SK-N-MC (cell line): ENCODE results near the gene PML.
"Not testable (repeated sequence)": the region's sequence is repeated elsewhere in the genome, so short reads cannot be mapped to it uniquely, and the experiment has no call there.

Experiments used
- DNase-seq: peaks from one replicate; pipeline ENCODE4 v3.0.0-alpha.2; 2011; ENCODE audit warnings: low read depth, low spot score
- H3K27ac ChIP-seq: fragments of 200-600 bp; sonication (generic); 2 replicates; pipeline ENCODE4 v1.5.1; 2016; ENCODE audit warnings: mixed run types
- H3K36me3 ChIP-seq: fragments of 200-600 bp; sonication (generic); 2 replicates; pipeline ENCODE4 v1.6.1; 2017; ENCODE audit warnings: antibody characterized with exemption, low read length, mixed read lengths; ENCODE audit not compliant: insufficient read depth
- H3K4me3 ChIP-seq: fragments of 200-600 bp; sonication (generic); 2 replicates; pipeline ENCODE4 v1.5.1; 2016
- H3K9ac ChIP-seq: fragments of 200-600 bp; sonication (generic); 2 replicates; pipeline ENCODE4 v1.8.0; 2017; ENCODE audit warnings: mixed run types, mixed read lengths; ENCODE audit not compliant: insufficient read length
- H3K9me3 ChIP-seq: fragments of 200-600 bp; sonication (generic); 2 replicates; pipeline ENCODE4 v1.6.1; 2017; ENCODE audit warnings: low read depth, mild to moderate bottlenecking, antibody characterized with exemption, low read length, moderate library complexity, mixed read lengths

The PML gene

DNA sequence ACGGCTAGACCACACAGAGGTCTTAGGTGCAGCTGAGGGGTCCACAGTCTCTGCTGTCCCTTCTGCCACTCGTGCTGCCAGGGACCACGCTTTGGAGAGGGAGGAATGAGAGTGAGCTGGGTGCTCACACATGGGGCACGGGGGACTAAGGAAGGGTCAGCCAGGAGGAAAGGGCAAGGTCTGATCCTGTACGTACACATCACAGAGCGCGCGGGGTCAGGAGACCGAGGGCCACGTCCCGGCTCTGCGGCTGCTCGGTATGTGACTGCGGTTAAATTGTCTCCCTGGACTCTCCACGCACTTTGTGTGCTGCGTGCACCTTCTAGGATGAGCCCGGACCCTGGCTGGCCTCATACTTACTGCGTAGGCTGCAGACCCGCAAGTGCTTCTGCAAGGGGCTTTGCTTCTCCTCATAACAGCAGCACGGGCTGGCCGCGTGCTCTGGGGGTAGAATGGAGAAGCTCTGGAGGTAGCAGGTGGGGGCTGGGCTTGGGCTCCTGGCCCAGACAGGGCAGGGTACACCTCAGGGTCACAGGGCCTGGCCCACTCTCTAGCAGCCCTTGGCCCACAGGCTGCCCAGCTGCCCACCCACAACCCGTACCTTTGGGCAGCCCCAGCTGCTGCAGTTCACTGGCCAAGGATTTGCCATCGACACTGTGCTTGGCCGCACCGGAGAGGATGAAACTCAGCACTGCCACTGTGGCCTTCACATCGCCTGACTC, 102.4 kb downstream of the PML start:
- DNase-seq, H3K4me3 ChIP-seq, H3K27ac ChIP-seq, H3K9me3 ChIP-seq, H3K9ac ChIP-seq, H3K36me3 ChIP-seq: not testable (repeated sequence)
